Islet precursor cell (in vitro differentiated cells): Measurements from ENCODE around the gene MRPL9.
A peak's percentile ranks its signal among the peaks of the same experiment; 100 is the strongest.

Experiments
- DNase-seq: peaks from one replicate; pipeline ENCODE4 v3.0.0-alpha.2; 2018

Gene MRPL9

DNA sequence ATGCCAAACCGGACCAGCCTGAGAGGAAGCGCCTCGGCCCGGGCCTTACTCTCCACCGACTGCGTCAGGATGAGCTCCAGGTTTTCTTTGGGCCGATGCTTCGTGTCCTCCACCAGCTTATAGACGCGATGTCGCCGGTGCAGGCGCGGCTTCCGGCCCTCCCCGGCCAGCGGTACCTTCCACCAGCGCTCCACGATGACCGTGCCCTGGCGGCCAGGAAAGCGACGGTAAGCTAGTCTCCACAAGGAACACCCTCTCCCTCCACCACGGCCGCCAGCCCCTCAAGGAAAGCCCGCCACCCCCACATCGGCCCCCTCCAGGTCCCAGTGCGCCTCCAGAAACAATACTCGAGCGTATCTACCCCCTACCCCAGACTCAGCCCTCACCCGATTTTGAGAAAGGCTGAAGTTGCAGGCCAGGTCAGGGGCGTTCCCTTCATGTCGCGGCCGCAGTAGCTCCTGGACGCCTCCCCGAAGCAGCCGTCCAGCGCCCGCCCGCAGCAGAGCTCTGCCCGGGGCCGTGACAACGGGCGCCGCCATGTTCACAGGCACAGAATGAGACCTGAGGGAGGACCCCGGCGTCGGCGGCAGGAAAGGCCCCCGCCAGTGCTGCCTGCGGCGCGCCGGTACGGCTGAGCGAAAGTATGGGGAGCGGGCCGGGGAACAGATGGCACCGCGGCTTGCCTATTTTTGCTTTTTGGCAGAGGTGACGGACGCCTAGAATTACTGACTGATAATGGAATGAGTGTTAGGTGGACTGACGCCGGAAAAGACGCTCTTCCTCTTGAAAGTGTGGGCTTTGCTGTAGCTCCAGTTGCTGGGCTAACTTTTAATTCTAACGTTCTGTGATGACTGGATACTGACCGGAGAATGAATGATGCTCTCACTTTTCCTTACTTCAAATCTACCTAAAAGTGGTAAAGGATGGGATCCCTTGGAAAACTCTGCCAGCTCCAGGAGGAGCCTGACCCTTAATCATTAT, at the start of gene MRPL9:
Gene MRPL9 (minus strand): TSS at position 556 of the 981 bp plus-strand sequence. CDS start 17 bp downstream, at position 539.
- DNase-seq: peak; percentile 89

DNA sequence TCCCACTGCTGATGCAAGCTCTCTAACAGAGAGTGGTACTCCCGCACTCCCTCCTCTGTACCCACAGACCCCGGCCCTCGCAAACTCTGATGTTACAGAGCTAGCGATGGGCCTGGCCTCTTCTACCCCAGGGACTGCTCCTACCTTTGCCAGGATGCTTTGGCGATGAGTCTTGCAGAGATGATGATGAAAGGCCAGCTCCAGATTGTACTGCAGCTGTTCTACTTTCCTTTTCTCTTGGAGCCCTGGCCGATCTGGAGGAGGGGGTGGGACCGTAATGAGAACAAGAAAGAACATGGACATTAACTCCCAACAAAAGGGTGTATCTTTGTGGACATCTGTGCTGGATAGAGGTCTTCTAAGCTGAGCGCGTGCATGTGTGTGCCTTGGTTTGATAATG, 47.9 kb upstream of the MRPL9 start:
- DNase-seq: no peak

DNA sequence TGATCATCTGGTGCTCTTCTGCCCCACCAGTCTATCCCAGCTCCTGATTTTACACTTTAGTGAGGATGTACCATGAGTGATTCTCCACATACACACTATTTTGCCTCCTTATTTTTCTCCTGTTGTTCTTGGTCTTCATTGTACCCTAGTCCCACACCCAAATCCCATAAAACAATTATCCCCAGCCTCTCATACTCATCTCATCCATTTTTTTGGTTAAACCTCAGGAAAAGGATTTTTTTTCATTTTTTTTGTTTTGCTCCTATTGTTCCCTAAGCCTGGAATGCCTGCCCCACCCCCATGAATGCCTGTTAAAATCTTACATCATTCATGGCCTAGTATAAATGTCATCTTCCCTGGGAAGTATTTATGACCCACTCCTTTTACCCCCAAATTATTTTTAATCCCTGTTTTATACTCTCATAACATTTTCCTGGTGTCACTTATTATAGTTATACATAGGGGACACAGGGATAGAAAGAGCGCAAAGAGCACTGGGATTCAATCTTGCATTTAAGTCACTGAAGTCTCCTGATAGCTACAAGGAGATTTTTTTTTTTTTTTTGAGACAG, 46.8 kb upstream of the MRPL9 start:
- DNase-seq: peak; percentile 12

DNA sequence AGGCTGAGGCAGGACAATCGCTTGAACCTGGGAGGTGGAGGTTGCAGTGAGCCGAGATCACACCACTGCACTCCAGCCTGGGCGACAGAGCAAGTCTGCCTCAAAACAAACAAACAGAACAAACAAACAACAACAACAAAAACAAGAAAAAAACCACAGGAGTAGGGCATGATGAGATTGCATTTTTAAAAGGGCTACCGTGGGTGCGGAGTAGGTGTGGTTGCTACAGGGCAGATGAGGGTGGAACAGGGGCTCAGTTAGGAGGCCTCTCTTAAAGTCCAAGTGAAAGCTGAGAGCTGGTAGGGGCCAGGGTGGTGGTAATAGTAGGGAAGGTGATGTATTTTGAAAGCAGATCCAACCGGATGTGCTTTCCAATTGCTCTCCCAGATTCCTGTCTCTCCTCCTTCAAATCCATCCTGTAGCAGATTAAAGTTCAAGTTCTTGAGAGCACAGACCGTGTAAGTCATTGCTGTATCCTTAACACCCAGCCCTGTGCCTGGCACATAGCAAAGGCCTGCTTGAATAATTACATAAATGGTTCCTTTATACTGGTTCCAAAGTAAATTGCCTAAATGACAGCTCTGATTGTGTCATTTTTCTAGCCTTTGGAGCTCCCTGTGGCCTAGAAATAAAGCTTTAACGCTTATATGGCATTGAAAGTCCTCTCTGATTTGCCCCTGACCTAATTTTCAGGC, 46.1 kb upstream of the MRPL9 start:
- DNase-seq: peak; percentile 17

DNA sequence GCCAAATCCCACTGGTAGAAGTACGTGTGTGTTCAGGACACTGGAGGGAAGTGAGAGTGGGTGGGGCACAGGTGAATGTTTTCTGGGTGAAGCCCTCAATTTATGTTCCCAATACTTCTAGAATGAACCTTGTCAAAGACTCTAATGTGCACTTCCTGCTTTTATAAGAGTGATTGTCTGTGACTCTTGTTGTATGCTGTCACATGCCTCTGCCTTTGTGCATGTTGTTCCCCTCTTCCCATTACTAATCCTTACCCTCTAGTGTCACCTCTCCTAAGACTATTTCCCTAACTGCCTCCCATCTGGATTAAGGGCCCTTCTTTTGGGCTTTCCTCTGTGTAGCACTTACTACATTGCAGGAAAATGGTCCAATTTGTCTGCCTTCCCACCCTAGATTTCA, 44.5 kb upstream of the MRPL9 start:
- DNase-seq: peak; percentile 7

DNA sequence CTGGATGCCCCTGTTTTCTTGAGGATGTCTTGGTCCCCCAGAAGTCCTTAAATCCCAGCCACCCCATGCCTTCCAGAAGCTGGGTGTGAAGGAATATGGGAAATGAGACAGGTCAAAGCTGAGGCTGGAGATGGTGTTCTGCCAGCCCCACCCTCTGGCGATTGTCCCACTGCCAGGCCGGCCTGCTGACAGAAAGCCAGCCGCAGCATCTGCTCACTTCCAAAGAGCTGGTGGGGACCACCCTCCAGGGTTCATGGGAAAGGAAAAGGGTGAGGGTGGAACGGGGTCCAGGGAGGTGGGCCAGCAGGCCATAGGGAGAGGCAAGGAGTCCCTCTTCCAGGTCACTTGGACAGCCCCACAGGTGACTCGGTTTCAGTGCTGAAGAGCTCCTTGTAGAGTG, 43.8 kb upstream of the MRPL9 start:
- no peak for DNase-seq

DNA sequence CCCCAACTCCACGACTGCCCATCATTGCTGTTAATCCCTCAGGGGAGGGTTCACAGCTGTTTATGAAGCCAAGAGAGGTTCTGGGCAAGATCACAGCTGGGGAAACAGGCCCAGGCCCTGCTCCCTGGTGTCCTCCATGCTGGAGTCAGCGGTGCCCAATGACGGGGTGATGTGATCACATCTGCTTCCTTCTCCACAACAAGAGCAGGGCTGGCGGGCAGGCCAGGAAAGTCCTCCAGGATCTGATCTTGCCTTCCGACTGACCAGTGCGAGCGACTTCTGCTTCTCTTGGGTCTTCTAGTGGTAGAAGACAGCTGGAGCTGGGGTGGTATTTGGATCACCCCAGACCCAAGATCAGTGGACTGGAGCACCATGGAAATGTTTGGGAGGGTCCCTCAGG, 42.9 kb upstream of the MRPL9 start:
- no peak for DNase-seq

DNA sequence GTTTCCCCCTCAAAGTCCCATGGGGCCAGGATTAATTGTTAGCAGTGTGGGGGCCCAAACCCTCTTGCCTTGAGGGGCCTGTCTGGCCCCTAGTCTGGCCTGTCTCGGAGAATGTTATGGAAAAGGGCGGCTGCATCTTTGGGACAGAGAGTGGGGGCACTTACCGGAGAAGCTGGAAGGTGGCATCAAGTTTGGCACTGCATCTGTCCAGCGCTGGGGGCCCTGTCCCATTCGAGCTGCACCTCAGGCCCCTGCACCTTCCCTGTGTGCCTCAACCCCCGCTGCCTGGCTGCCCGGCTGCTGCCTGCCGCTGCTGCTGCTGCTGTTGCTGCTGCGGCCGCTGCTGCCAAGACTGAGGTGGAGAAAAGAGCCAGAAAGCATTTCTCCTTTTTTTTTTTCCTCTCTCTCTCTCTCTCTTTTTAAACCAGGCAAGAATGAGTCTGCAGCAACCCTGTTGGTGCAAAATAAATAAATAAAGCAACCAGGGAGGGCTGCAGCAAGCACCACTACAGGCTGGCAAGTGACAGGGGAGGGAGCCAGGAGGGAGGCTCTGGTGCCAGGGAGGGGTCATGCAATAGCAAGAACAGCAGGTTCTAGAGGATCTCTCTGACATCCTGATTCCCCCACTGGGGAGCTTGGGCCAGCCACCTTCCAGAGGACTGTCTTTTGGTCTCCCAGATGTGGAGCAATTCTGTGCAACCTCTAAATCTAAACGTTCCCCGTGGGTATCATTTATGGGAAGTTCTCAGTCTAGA, 41.9 kb upstream of the MRPL9 start, which contains the start of gene LINGO4:
Gene LINGO4 (minus strand): TSS at position 354 of the 755 bp plus-strand sequence. CDS start 2,715 bp downstream, outside the sequence.
- peak; percentile 32 for DNase-seq

DNA sequence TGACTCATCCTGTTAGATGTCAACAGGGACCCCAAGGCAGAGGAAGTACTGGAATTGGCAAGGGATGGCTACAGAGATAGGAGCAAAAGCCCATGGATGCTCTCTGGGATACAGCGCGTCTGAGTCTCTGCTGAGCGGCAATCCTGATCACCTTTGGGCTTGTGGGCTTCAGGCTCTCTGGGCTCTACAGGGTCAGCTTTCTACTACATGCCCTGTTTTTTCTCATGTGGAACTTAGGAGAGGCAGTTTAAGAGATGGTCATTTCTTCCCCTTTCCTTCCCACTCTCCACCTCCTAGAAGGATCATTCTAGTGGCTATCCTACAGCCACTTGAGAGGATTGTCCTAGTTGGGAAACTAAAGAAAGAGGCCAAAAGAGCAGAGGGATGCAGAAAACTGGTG, 40.6 kb upstream of the MRPL9 start:
- DNase-seq: no peak

DNA sequence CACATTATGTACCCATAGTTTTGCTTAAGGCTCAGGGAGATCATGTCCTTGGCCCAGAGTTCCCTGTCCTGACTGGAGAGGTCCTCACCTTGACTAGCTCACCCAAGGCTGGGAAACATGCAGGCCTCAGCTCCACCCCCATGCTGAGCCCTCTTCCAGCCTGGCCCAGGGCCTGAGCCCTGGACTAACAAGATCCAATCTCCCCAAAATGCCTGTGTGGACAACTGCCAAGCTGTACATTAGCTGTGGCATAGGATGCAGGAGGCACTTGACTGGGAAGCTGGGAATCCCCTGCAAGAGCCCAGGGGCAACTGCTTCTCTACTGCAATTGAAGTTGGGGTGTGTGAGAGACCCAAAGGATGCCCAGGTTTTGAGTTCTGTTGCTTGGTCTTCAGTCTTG, 39.9 kb upstream of the MRPL9 start:
- DNase-seq: no peak

DNA sequence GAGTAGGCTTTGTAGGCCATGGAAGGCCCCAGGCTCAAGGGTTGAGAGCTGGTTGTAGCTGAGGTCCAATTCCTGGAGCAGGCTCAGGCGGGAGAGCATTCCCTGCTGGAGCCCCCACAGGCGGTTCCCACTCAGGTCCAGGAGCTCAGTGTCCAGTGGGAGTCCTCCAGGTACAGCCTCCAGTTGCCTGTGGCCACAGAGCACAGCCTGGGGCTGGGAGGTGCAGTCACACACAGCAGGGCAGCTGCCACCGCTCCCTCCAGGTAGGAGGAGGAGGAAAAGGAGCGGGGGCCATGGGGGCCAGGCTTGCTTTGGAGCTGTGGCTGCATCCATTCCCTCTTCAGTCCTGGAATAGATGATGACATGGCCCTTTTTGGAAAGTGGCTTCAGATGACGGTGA, 39.1 kb upstream of the MRPL9 start:
- DNase-seq: no peak

DNA sequence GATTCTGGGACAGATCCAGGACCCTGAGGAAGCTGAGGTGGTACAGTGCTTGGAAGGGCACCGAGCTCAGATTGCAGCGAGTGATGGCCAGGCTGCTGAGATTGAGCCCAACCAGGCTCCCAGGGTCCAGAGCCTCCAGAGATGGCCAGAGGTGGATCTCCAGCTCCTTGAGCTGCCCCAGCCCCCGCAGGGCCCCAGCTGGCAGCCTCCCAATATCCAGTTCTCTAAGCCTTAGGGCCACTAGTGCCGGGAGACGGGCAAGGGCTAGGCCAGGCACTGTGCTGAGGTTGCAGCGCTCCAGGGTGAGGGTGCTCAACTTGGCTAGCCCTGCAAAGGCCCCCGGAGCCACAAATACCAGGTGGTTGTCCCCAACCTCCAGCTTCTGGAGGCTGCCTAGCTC, 38.5 kb upstream of the MRPL9 start:
- DNase-seq: no peak

DNA sequence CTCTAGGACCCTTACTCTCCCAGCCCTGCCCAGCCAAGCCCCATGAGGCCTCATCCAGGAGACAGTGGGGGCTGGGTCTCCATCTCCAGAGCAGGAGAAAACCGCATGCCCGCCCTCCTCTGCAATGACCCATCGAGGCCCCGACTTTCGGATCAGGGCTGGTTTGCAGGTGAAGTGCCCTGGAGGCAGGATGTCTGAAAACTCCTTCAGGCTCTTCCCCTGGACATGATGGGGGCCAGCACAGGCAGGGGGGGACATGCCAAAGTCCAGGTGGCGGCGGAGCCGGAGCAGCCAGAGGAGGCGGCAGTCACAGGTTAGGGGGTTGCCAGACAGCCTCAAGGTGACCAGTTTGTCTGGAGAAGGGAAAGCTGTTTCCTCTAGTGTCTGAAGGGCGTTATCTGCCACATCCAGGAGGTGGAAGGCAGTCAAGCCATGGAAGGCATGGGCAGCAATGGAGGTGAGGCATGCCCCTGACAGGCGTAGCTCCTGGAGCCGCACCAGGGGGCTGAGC, 38.1 kb upstream of the MRPL9 start:
- DNase-seq: no peak

DNA sequence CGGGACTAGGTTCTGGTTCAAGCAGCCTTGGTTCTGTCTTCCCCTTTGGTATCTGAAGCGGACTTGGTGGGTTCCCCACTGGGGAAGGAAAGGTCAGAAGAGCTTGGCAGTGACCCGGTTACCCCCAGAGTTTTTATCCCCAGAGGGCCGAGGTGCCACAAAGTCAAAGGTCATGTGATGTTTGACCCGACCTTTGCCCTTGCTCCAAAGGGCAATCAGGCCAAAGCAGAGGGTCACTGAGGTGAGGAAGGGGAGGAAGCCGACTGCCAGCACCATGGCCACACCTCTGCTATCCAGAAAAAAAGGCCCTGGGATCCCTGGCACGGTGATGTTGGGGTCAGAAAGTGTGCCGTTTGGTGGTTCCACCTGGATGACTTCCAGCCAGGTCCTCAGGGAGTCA, 37.5 kb upstream of the MRPL9 start:
- DNase-seq: no peak

DNA sequence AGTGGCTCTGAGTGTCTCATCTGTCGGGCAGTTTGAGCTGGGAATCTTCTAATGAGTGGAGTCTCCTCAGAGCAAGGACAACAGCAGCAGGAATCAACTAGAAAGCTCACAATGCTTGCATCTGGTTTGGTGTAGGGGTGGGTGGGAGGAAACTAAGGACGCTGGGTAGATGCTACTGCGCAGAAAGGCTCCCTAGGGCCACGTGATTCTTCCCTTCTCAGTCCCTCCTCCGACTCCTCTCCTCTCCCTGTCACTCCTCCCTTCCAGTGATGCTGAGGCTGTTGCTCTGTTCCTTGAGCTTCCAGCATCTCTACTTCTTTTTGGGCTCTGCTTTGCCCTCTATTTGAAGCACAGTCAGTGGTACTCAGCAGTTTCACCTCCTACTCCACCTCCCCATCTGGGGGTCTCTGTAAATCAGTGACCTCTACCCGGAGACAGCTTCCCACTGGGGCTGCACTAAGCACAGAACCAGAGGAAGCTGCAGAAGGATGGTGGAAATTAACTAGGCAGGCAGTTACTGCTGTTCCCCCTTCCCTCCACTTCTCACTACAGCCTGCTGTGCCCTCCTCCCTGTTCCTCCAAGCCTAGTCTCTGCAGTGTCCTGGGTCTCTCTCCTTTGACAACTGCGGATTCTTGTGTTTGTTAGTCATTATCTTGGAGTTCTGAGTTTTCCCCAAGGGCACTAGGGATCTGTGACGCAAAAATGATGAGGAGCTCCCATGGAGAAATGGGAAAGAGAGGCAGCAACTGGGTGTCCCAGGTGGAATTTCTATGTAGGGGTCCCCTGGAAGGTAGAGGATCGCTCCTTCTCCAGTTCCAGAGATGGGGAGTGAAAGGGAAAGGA, 36.1 kb upstream of the MRPL9 start:
- no peak for DNase-seq

DNA sequence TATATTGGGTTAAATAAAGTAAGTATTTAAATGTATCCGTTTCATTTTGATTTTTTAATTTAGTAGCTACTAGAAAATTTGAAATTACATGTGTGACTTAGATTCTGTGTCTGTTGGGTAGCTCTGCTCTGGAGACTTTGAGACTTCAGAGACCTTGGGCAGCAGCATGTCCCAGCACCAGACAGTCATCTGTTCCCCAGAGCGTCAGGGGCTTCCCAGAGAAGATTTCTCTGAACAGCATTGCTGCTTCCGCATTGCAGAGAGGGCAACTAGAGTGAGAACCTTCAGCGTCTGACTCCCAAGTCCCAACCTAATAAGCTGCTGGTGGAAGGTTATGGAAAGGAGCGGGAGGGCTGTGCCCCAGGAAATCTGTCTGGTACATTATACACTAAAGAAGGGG, 35.3 kb upstream of the MRPL9 start:
- DNase-seq: no peak

DNA sequence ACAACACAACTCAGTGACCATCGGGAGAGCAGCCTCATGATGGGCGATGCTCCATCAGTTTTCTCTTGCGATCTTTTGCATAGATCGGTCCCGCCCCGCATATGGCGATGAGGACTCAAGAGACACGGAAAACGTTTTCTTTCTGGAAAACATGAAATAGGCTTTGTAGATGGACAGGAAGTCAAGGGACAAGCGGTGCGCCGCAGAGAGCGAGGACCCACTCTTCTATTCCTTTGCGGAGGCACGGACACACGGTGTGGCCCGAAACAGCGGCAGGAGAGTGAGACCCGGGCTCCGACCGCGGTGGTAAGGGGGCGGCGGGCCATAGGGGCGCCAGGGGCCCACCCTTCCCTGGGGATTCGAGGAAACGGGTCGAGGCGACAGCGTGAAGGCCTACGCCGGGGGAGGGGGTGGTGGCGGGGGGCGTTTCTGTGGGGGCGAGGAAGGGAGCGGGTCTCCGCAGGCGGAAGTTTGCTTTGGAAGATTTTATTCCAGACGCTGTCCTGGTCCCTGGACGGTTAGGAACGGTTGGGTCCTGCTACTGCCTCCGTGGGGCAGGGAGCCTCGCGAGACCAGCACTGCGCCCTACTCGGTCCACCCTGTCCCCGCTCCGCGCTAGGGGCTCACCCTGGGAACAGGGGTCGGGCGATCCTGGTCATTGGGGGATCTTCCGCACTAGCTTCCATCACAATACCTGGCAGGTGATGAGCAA, 27.8 kb upstream of the MRPL9 start:
- DNase-seq: peak; percentile 71

DNA sequence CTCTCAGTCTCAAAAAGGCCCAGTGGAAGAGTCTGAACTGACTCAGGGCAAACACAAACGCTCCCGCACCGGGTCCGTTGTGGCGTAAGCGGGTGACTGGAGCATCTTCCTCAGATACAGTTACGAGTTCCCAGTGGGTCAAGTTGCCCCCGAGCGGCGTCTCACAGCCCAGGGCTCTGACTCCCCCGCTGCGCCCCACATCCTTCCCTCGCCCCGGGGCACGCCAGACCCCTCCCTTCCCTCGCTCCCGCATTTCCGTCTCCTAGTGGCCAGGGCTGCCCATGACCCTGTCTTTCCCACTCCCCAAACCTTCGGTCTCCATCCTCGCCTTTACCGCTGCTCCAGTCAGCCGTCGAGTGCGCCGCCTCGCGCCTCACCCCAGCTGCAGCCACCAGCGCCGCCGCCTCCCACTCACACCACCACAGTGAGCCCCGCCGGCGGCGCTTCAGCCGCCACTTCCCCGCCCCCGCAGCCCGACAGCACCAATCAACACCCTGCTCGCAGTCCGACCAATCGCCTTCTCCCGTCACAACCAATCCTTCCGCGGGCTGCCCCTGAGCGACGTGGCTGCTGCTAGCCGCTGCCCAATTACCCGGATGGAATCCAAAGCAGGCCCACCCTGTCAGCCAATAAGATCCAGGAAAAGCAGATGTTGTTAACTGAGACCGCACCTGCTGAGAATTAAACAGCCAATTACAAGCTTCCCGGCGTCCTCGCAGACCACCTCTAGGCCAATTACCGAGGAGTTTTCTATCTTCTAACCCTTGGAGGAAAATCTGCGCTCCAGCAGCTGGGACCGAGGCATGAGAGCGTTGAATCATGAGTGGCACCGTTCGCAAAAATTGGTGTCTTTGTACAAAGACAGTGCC, 27.0 kb upstream of the MRPL9 start, which contains the start of gene TDRKH:
Gene TDRKH (minus strand): TSS at position 430 of the 869 bp plus-strand sequence. CDS start 7,478 bp downstream, outside the sequence.
- peak; percentile 100 for DNase-seq

DNA sequence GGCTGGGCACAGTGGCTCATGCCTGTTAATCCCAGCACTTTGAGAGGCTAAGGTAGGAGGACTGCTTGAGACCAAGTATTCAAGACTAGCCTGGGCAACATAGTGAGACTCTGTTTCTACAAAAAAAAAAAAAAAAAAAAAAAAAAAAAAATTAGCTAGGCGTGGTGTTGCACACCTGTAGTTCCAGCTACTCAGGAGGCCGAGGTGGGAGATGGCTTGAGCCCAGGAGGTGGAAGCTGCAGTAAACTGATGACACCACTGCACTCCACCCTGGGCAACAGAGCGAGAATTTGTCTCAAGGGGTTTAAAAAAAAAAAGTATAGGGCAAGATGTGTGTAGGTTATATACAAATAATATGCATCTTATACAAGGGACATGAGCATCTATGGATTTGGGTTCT, 24.4 kb upstream of the MRPL9 start:
- DNase-seq: no peak

DNA sequence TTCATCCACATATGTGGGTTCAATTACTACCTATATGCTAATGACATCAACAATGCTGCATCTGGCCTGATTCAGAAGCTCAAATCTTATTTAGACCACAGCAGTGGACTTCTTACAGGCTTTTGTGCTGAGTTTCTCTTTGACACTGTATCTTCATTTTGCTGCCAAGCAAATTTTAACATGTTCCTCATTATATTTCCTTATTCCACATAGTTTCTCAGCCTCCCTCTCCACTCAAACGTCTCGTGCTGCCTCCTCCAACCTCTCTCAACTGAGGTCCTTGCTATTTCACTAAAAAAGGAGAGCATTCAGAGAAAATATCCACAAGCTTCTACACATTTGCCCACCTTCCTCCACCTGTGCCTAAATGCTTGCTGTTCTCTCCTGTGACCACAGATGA, 20.5 kb upstream of the MRPL9 start:
- DNase-seq: no peak
